ENCODE results near the gene ZNF626.

GRCh38 chr19:20664901-20665781, 3.8 kb upstream of the ZNF626 start:
- TF ChIP-seq CTCF (IDR thresholded peaks at IDR 0.05) (no peak), POLR2A (IDR thresholded peaks at IDR 0.05) (no peak)

Data from Peyer's patch (tissue), 4 donors.